Measurements from ENCODE around the gene LHFPL3. TPM values are rescaled to one million over a fixed set of nuclear protein-coding genes. Genes with fewer than 3 reads are reported as not detected.

Gene LHFPL3
- polyA plus RNA-seq, 1 of the 3 experiments (the other 2 are of a cell fraction) = not detected

DNA sequence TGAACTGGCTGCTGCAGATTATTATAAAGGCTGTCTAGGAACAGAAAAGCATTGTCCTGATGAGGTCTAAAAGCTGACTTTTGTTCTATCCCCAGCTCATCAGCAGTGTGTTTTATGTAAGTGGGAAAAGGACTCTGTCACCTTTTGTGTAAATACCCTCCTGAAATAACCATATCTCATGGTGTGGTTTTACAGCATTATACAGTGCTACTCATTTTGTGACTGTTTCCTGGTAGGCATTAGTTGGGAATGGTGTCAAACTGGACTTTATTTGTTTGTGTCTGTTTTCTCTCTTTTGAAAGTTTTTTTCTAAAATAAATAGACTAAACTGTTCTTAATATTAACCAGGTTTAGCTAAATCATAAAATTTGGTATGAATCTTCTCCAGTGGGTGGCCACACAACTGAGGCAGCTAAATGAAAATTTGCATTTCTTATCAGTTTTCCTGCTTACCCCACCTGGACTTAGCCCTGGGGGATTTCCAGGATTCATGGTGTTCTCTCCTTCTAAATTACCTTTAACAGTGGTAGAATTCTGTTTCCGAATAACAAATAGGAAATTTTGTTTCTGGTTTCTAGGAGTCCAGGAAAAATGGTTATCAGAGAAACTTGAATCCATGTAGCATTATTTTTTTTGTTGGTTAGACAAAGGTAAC, 140.9 kb downstream of the LHFPL3 start:
- no peak overlapping the region for H3K27ac ChIP-seq (ENCODE audit: low read depth in 2 of 2, low read length in 1 of 2)
- no peak overlapping the region for H3K9ac ChIP-seq
- no peaks in the 10 kb centered on the region for H4K20me1 ChIP-seq (ENCODE audit: insufficient read depth)
- no peaks in the 10 kb centered on the region for H3K9me3 ChIP-seq
- H3K4me3 ChIP-seq (ENCODE audit: low read depth in 2 of 2, low read length in 1 of 2) = no peak overlapping the region
- no peaks in the 10 kb centered on the region for H3K36me3 ChIP-seq (replicated peaks in 1 of 2; ENCODE audit: control insufficient read depth in 1 of 2, insufficient read depth in 2 of 2, low read length in 1 of 2)
- no peak overlapping the region for H3K4me2 ChIP-seq
- H3K9me2 ChIP-seq = no peaks in the 10 kb centered on the region
- ChIA-PET POLR2A (no interaction called here), CTCF (interaction anchor here (0.6 to 1.5 kb wide), 2 partner anchors 9 to 48 kb away, joined by 3 read pairs; no protein-coding TSS in a partner anchor)
- H2AFZ ChIP-seq (ENCODE audit: low read depth) = no peak overlapping the region
- WGBS (ENCODE audit: low lambda C conversion rate) = 2% methylated on average over 1 of the region's 1 CpG
- H3K79me2 ChIP-seq (ENCODE audit: insufficient read depth) = no peaks in the 10 kb centered on the region
- no peak for DNase-seq
- H3K4me1 ChIP-seq (ENCODE audit: control insufficient read depth in 1 of 2, insufficient read depth in 2 of 2, low read depth in 1 of 2, low read length in 1 of 2) = no peaks in the 10 kb centered on the region
- TF ChIP-seq TAF1 (IDR thresholded peaks at IDR 0.05; ENCODE audit: borderline replicate concordance, low read depth, low read length) (no peak), TCF12 (IDR thresholded peaks at IDR 0.05) (no peak), FOXJ3 (CRISPR knock-in tag; IDR thresholded peaks at IDR 0.05) (no peak), CHD2 (IDR thresholded peaks at IDR 0.05; ENCODE audit: low read length, partially characterized antibody) (no peak), ELF1 (IDR thresholded peaks at IDR 0.05) (no peak), RXRA (IDR thresholded peaks at IDR 0.05; ENCODE audit: borderline replicate concordance, low read depth) (no peak)
- TF ChIP-seq, protein P1, sequence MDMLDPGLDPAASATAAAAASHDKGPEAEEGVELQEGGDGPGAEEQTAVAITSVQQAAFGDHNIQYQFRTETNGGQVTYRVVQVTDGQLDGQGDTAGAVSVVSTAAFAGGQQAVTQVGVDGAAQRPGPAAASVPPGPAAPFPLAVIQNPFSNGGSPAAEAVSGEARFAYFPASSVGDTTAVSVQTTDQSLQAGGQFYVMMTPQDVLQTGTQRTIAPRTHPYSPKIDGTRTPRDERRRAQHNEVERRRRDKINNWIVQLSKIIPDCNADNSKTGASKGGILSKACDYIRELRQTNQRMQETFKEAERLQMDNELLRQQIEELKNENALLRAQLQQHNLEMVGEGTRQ (IDR thresholded peaks at IDR 0.05; ENCODE audit: borderline replicate concordance, low read depth, low read length) = no peak
- TF ChIP-seq, protein P2, sequence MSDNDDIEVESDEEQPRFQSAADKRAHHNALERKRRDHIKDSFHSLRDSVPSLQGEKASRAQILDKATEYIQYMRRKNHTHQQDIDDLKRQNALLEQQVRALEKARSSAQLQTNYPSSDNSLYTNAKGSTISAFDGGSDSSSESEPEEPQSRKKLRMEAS (IDR thresholded peaks at IDR 0.05; ENCODE audit: low read depth) = no peak
- TF ChIP-seq, protein P3, sequence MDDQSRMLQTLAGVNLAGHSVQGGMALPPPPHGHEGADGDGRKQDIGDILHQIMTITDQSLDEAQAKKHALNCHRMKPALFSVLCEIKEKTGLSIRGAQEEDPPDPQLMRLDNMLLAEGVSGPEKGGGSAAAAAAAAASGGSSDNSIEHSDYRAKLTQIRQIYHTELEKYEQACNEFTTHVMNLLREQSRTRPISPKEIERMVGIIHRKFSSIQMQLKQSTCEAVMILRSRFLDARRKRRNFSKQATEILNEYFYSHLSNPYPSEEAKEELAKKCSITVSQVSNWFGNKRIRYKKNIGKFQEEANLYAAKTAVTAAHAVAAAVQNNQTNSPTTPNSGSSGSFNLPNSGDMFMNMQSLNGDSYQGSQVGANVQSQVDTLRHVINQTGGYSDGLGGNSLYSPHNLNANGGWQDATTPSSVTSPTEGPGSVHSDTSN (IDR thresholded peaks at IDR 0.05) = no peak
- TF ChIP-seq, protein P4, sequence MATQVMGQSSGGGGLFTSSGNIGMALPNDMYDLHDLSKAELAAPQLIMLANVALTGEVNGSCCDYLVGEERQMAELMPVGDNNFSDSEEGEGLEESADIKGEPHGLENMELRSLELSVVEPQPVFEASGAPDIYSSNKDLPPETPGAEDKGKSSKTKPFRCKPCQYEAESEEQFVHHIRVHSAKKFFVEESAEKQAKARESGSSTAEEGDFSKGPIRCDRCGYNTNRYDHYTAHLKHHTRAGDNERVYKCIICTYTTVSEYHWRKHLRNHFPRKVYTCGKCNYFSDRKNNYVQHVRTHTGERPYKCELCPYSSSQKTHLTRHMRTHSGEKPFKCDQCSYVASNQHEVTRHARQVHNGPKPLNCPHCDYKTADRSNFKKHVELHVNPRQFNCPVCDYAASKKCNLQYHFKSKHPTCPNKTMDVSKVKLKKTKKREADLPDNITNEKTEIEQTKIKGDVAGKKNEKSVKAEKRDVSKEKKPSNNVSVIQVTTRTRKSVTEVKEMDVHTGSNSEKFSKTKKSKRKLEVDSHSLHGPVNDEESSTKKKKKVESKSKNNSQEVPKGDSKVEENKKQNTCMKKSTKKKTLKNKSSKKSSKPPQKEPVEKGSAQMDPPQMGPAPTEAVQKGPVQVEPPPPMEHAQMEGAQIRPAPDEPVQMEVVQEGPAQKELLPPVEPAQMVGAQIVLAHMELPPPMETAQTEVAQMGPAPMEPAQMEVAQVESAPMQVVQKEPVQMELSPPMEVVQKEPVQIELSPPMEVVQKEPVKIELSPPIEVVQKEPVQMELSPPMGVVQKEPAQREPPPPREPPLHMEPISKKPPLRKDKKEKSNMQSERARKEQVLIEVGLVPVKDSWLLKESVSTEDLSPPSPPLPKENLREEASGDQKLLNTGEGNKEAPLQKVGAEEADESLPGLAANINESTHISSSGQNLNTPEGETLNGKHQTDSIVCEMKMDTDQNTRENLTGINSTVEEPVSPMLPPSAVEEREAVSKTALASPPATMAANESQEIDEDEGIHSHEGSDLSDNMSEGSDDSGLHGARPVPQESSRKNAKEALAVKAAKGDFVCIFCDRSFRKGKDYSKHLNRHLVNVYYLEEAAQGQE (IDR thresholded peaks at IDR 0.05; ENCODE audit: low read depth, low read length) = no peak
- peaks cover 15% of the 10 kb centered on the region; the same call in 1 of the 2 replicates for H3K27me3 ChIP-seq (ENCODE audit: insufficient read depth)
- no peaks in the 10 kb centered on the region for H3F3A ChIP-seq (replicated peaks; ENCODE audit: insufficient read depth)

DNA sequence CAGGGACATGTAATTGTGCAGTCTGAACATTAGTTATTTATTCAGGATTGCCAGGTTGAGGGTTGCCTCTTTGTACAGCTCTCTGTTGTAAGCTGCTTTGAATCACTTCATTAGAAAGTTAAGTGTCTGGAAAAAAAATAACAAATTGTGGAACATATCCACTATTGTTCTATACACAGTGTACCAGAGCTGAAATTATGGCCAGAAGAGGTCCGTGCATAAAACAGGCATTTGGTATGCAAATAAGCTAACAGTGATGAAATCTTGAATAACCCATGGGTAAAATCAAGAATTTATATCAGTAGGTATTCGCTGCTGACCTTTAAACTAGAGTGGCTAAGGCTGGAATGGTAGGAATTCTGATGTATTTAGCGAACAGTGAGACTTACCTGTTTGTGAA, 152.1 kb downstream of the LHFPL3 start:
- H3K9ac ChIP-seq = no peak overlapping the region
- H3K36me3 ChIP-seq (replicated peaks in 1 of 2; ENCODE audit: control insufficient read depth in 1 of 2, insufficient read depth in 2 of 2, low read length in 1 of 2) = no peaks in the 10 kb centered on the region
- no peak overlapping the region for H3K4me3 ChIP-seq (ENCODE audit: low read depth in 2 of 2, low read length in 1 of 2)
- H3K79me2 ChIP-seq (ENCODE audit: insufficient read depth) = no peaks in the 10 kb centered on the region
- ChIA-PET POLR2A (no interaction called here), CTCF (interaction anchor here (0.9 kb wide), 1 partner anchor 13 kb away, joined by 3 read pairs; no protein-coding TSS in a partner anchor)
- no peak overlapping the region for H2AFZ ChIP-seq (ENCODE audit: low read depth)
- no peaks in the 10 kb centered on the region for H4K20me1 ChIP-seq (ENCODE audit: insufficient read depth)
- no peak overlapping the region for H3K4me2 ChIP-seq
- no peak for DNase-seq
- H3K27ac ChIP-seq (ENCODE audit: low read depth in 2 of 2, low read length in 1 of 2) = no peak overlapping the region
- H3K9me2 ChIP-seq = no peaks in the 10 kb centered on the region
- H3K27me3 ChIP-seq (ENCODE audit: insufficient read depth) = peaks cover 12% of the 10 kb centered on the region; the same call in 1 of the 2 replicates
- no peaks in the 10 kb centered on the region for H3F3A ChIP-seq (replicated peaks; ENCODE audit: insufficient read depth)
- peaks cover 0 to 3% of the 10 kb centered on the region in 2 experiments; a peak in 1 of 4 replicates for H3K4me1 ChIP-seq (ENCODE audit: control insufficient read depth in 1 of 2, insufficient read depth in 2 of 2, low read depth in 1 of 2, low read length in 1 of 2)
- WGBS (ENCODE audit: low lambda C conversion rate) = 2% methylated on average over 3 of the region's 3 CpGs
- H3K9me3 ChIP-seq = no peaks in the 10 kb centered on the region
- TF ChIP-seq NRF1 (IDR thresholded peaks at IDR 0.05; ENCODE audit: low read depth, low read length) (no peak), GATA2 (CRISPR knock-in tag; IDR thresholded peaks at IDR 0.05) (no peak), MXI1 (IDR thresholded peaks at IDR 0.05; ENCODE audit: low read depth, low read length) (no peak), CHD2 (IDR thresholded peaks at IDR 0.05; ENCODE audit: low read length, partially characterized antibody) (no peak), NFIC (IDR thresholded peaks at IDR 0.05; ENCODE audit: borderline replicate concordance) (no peak), TCF12 (IDR thresholded peaks at IDR 0.05) (no peak), SMC3 (IDR thresholded peaks at IDR 0.05; ENCODE audit: low read depth, low read length) (no peak), RXRA (IDR thresholded peaks at IDR 0.05; ENCODE audit: borderline replicate concordance, low read depth) (no peak), FOSL2 (IDR thresholded peaks at IDR 0.05; ENCODE audit: borderline replicate concordance, low read depth) (no peak), TAF1 (IDR thresholded peaks at IDR 0.05; ENCODE audit: borderline replicate concordance, low read depth, low read length) (no peak)
- TF ChIP-seq, protein P2 (IDR thresholded peaks at IDR 0.05; ENCODE audit: low read depth) = no peak
- TF ChIP-seq, protein P1 (IDR thresholded peaks at IDR 0.05; ENCODE audit: borderline replicate concordance, low read depth, low read length) = no peak
- TF ChIP-seq, protein P5, sequence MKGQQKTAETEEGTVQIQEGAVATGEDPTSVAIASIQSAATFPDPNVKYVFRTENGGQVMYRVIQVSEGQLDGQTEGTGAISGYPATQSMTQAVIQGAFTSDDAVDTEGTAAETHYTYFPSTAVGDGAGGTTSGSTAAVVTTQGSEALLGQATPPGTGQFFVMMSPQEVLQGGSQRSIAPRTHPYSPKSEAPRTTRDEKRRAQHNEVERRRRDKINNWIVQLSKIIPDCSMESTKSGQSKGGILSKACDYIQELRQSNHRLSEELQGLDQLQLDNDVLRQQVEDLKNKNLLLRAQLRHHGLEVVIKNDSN (IDR thresholded peaks at IDR 0.05; ENCODE audit: borderline replicate concordance, low read depth) = no peak

Data from SK-N-SH (cell line).